Spinal cord (tissue), 10 donors: ENCODE results near the gene ATAD3B. TPM values are rescaled to one million over a fixed set of nuclear protein-coding genes. Genes with fewer than 3 reads are reported as not detected.
"Not testable (repeated sequence)": the region's sequence is repeated elsewhere in the genome, so short reads cannot be mapped to it uniquely, and the experiment has no call there.

Experiments
- DNase-seq, 6 donors: peaks; one replicate each; pipeline versions ENCODE4 v3.0.0 to v3.0.0-alpha.2; 2013 to 2015; ENCODE audit warnings: low spot score in 6 of 6, low read depth in 4 of 6
- H3K27ac ChIP-seq: one replicate; pipeline ENCODE4 v1.5.1; 2013; ENCODE audit warnings: low read depth, low read length, control low read depth
- H3K27me3 ChIP-seq: one replicate; pipeline ENCODE4 v1.6.1; 2013; ENCODE audit warnings: low read length; ENCODE audit not compliant: control insufficient read depth, insufficient read depth
- H3K36me3 ChIP-seq: one replicate; pipeline ENCODE4 v1.6.1; 2013; ENCODE audit warnings: low read length; ENCODE audit not compliant: control insufficient read depth, insufficient read depth
- H3K4me1 ChIP-seq: one replicate; pipeline ENCODE4 v1.6.1; 2013; ENCODE audit warnings: low read length; ENCODE audit not compliant: control insufficient read depth, insufficient read depth
- H3K4me3 ChIP-seq: one replicate; pipeline ENCODE4 v1.5.1; 2013; ENCODE audit warnings: low read depth, low read length, control low read depth
- H3K9me3 ChIP-seq: one replicate; pipeline ENCODE4 v1.6.1; 2013; ENCODE audit warnings: low read length; ENCODE audit not compliant: control insufficient read depth, insufficient read depth
- WGBS: methylation state at CpG from one replicate; pipeline ENCODE4 v1.1.5; 2013; ENCODE audit warnings: missing lambda C conversion rate; ENCODE audit not compliant: insufficient coverage; 5-methylcytosine and 5-hydroxymethylcytosine counted together
- polyA plus RNA-seq, 2 donors: library from polyadenylated mRNA; unstranded; fragments of 120-200 nt; gene quantifications; one replicate each; pipeline ENCODE4 v1.2.1, GENCODE V29; 2013; ENCODE audit not compliant: insufficient read length in 2 of 2
- total RNA-seq, 2 donors: library from RNA; depleted of rRNA in 1 of 2; stranded (reverse); fragments of 120-200 nt in 1 of 2; fragments of >200 nt in 1 of 2; gene quantifications; one replicate each; pipeline versions ENCODE4 v1.2.3 to v1.2.4, GENCODE V29; 2013 to 2014
- donor health status: healthy.

Gene ATAD3B
- total and polyA plus RNA-seq, 4 donors, result 9.8 to 37.8 (median 19.1) TPM

GRCh38 chr1:1437904-1438376 lies 33.6 kb upstream of the ATAD3B start:
- Histone ChIP-seq H3K27ac (no peak overlapping the region), H3K4me1 (peaks cover 71% of the 10 kb centered on the region), H3K4me3 (no peak overlapping the region), H3K9me3 (no peaks in the 10 kb centered on the region), H3K27me3 (peaks cover 3% of the 10 kb centered on the region), H3K36me3 (peaks cover 49% of the 10 kb centered on the region)
- no peak for DNase-seq
- 50% methylated on average over 10 of the region's 11 CpGs for WGBS

DNA sequence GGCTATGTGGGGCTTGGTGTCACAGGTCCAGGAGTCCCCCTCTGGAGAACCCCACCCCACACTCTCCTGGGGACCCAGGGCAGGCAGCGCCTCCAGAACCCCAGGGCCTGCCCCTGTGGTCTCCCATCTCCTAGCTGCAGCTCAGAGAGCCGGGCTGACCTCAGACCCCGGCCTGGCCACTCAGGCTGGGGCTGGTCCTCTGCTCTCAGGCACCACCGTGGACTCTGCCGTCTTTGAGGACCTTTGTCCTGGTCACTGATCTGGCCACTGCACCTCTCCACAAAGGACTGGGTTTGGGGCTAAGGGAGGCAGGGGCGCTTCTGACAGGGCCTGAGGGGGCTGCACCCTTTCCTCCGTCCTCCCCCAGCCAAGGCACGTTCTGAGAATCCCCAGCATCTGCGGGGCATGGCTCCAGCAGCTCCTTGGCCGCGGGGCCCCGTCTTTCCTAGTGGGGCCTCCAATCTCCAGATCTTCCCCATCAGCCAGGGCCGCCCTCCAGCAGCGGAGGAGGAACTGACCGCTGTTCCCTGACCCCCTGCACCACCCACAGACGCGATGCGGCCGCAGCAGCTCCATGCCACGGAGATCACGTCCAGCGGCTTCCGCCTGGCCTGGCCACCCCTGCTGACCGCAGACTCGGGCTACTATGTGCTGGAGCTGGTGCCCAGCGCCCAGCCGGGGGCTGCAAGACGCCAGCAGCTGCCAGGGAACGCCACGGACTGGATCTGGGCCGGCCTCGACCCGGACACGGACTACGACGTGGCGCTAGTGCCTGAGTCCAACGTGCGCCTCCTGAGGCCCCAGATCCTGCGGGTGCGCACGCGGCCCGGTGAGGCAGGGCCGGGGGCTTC lies 32.8 kb upstream of the ATAD3B start:
- H3K36me3 ChIP-seq, result peaks cover 49% of the 10 kb centered on the region
- H3K4me3 ChIP-seq, result no peak overlapping the region
- no peak overlapping the region for H3K27ac ChIP-seq
- H3K9me3 ChIP-seq, result no peaks in the 10 kb centered on the region
- no peak for DNase-seq
- peaks cover 3% of the 10 kb centered on the region for H3K27me3 ChIP-seq
- peaks cover 63% of the 10 kb centered on the region for H3K4me1 ChIP-seq
- 90% methylated on average over 43 of the region's 45 CpGs for WGBS

DNA sequence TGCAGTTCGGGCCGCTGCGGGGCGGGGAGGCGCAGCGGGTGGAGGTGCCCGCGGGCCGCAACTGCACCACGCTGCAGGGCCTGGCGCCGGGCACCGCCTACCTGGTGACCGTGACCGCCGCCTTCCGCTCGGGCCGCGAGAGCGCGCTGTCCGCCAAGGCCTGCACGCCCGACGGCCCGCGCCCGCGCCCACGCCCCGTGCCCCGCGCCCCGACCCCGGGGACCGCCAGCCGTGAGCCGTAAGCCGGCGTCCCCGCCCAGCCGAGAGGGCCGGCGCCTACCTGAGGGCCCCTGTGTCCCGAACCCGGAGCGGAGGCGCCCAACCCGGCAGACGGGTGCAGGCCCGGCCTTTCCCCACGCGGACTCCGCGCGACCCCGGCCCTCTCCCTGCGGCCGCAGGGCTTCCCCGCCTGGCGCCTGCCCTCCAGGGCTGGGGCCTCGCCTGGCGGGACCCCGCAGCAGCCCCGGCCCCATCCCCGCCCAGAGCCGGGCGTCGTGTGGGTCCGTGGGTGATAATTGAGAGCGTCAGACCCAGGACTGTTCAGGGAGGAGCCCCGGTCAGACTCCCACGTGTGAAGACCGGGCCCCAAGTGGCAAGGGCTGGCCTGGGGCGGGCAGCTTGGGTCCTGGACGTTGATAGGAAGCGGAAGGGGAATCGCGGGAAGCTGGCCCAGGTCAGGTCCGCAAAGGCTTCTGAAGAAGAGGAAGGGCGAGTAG lies 31.9 kb upstream of the ATAD3B start:
- DNase-seq, result no peak
- H3K4me3 ChIP-seq, result no peak overlapping the region
- H3K27me3 ChIP-seq, result peaks cover 3% of the 10 kb centered on the region
- peaks cover 49% of the 10 kb centered on the region for H3K36me3 ChIP-seq
- H3K9me3 ChIP-seq, result no peaks in the 10 kb centered on the region
- WGBS, result 83% methylated on average over 81 of the region's 82 CpGs
- H3K27ac ChIP-seq, result no peak overlapping the region
- peaks cover 53% of the 10 kb centered on the region for H3K4me1 ChIP-seq

DNA sequence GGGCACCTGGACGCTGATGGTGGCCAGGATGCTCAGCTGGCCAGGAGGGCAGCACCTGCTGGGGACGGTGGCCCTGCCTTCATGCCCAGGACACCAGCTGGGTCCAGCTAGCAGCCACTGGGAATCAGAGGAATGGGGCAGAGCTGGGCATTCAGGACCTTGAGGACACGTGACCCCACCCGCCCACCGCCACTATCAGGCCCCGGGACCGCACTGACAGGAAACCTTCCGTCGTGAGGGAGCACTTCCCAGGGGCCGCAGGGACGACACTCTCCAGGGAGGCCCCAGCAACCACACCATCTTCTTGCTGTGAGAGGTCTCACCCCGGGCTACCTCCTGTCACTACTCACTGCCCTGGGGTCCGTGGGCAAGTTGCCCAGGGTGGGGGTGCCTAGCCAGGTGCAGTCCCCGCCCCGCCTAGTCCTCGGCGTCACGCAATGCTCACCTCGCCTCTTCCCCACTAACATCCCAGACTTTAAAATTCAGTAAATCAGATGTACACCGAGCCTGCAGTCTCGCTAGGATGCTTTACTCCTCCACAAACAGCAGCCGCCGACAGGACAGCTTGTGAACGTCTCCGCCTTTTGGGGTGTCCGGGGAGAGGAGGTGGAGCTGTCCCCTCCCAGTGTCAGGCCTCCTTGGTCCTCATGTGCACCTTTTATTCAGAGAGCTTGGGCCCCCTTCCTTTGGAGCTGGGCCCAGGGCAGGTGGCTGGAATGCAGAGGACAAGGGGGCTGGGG lies 31.1 kb upstream of the ATAD3B start:
- 94% methylated on average over 17 of the region's 26 CpGs for WGBS
- Histone ChIP-seq H3K27me3 (peaks cover 3% of the 10 kb centered on the region), H3K9me3 (no peaks in the 10 kb centered on the region), H3K4me3 (no peak overlapping the region), H3K36me3 (peaks cover 49% of the 10 kb centered on the region), H3K4me1 (peaks cover 47% of the 10 kb centered on the region), H3K27ac (no peak overlapping the region)
- no peak for DNase-seq

GRCh38 chr1:1441002-1441888 lies 30.3 kb upstream of the ATAD3B start:
- peaks cover 42% of the 10 kb centered on the region for H3K4me1 ChIP-seq
- peaks cover 3% of the 10 kb centered on the region for H3K27me3 ChIP-seq
- H3K27ac ChIP-seq, result no peak overlapping the region
- H3K36me3 ChIP-seq, result peaks cover 49% of the 10 kb centered on the region
- WGBS, result 55% methylated on average over 28 of the region's 29 CpGs
- no peak for DNase-seq
- no peak overlapping the region for H3K4me3 ChIP-seq
- H3K9me3 ChIP-seq, result no peaks in the 10 kb centered on the region

DNA sequence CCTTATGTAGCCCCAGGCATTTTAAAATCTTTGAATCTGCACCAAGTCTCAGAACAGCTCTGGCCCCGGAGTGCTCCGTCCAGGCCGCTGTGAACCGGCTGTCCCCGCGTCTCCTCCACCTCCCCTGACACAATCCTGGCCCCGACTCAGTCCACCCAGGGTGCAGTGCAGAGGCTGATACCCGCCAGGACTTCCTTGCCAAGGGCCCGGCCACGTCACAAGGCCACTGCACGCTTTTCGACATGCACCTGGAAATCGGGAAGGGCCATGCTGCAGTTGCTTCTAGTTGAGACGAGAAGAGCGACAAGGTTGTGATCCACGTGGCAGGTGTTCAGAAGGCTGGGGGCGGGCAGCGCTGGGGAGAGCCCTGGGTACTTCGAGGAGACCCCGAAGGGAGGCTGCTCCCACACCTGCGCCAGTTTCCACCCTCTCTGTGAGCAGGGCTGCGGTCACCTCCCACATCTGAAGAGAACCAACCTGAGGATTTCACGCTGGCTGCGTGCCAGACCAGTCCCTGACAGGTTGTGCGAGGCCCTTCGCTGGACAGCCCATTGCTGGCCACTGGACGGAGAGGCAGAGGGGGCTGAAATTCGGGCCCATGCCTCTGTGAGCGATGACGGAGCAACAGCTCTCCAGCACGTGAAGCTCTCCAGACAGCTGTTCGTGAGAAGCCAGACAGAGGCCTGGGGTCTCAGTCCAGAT lies 29.3 kb upstream of the ATAD3B start:
- Histone ChIP-seq H3K4me3 (no peak overlapping the region), H3K9me3 (no peaks in the 10 kb centered on the region), H3K27ac (no peak overlapping the region), H3K27me3 (no peaks in the 10 kb centered on the region), H3K36me3 (peaks cover 43% of the 10 kb centered on the region), H3K4me1 (peaks cover 32% of the 10 kb centered on the region)
- WGBS, result 92% methylated on average over 32 of the region's 32 CpGs
- DNase-seq, result no peak

- not testable (repeated sequence) for DNase-seq, H3K9me3 ChIP-seq, H3K36me3 ChIP-seq, H3K4me3 ChIP-seq, H3K4me1 ChIP-seq, H3K27me3 ChIP-seq, H3K27ac ChIP-seq
- WGBS, result 92% methylated on average over 6 of the region's 19 CpGs
These were observed 24.9 kb upstream of the ATAD3B start for GRCh38 chr1:1446631-1447030.

- WGBS, result 83% methylated on average over 1 of the region's 6 CpGs
- no peaks in the 10 kb centered on the region for H3K4me1 ChIP-seq
- H3K27me3 ChIP-seq, result no peaks in the 10 kb centered on the region
- DNase-seq, result no peak
- no peak within 1 kb of the TSS for H3K27ac ChIP-seq
- H3K4me3 ChIP-seq, result no peak within 1 kb of the TSS
- H3K36me3 ChIP-seq, result no peaks in the 10 kb centered on the region
- no peaks in the 10 kb centered on the region for H3K9me3 ChIP-seq
These were observed 22.3 kb upstream of the ATAD3B start, which contains the start of gene ATAD3C for GRCh38 chr1:1449099-1449739. Gene ATAD3C (plus strand): TSS chr1:1449689. CDS start chr1:1450684, 995 bp downstream.
